ENCODE measurements around the gene APOBEC2. TPM values are rescaled to one million over a fixed set of nuclear protein-coding genes. Genes with fewer than 3 reads are reported as not detected.

APOBEC2 gene
- total RNA-seq, 3 donors from 2014 or later, result not detected

DNA sequence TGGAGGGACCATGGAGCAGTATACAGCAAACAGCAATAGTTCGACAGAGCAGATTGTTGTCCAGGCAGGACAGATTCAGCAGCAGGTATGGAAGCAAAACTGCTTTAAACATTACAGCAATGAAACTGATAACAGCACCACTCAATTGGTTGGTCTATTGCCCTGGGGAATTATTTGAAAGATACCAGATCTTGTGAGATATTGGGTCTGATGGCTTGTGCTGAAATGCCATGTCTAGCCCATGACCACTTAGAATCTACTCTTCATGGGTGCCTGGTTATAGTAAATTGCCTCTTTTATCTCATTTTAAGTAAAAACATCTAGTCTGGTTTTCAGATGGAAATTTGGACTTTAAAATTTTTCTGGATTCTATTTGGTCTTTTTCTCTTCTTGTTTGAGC, 26.1 kb downstream of the APOBEC2 start:
- peaks cover 23% of the 10 kb centered on the region for H3K4me1 ChIP-seq (ENCODE audit: low read depth)
- intact Hi-C loops (cut with DNase I, micrococcal nuclease), result no loop called here
- no peaks in the 10 kb centered on the region for H3K9me3 ChIP-seq
- H3K36me3 ChIP-seq (ENCODE audit: low read depth), result no peaks in the 10 kb centered on the region
- DNase-seq (no peak), ATAC-seq (no peak)
- TF ChIP-seq, protein P1, sequence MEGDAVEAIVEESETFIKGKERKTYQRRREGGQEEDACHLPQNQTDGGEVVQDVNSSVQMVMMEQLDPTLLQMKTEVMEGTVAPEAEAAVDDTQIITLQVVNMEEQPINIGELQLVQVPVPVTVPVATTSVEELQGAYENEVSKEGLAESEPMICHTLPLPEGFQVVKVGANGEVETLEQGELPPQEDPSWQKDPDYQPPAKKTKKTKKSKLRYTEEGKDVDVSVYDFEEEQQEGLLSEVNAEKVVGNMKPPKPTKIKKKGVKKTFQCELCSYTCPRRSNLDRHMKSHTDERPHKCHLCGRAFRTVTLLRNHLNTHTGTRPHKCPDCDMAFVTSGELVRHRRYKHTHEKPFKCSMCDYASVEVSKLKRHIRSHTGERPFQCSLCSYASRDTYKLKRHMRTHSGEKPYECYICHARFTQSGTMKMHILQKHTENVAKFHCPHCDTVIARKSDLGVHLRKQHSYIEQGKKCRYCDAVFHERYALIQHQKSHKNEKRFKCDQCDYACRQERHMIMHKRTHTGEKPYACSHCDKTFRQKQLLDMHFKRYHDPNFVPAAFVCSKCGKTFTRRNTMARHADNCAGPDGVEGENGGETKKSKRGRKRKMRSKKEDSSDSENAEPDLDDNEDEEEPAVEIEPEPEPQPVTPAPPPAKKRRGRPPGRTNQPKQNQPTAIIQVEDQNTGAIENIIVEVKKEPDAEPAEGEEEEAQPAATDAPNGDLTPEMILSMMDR (IDR thresholded peaks at IDR 0.05), result no peak
- H3K4me3 ChIP-seq, result no peak overlapping the region

DNA sequence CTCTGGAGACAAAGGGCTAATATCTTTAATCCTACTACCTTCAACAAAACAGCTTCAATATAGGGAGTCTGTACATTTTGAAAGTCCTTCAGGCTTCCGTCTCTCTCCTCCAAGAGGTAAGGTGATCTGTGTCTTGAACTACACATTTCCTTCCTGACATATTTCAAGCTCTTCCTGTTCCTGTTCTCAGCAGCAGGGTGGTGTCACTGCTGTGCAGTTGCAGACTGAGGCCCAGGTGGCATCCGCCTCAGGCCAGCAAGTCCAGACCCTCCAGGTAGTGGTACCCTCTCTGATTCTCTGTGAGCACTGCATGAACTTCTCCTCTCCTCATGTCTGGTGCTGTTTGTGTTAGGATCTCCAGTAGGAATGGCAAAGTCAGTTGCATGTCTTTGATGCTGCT, 27.6 kb downstream of the APOBEC2 start:
- peak; percentile 36 for ATAC-seq
- no peak for DNase-seq
- TF ChIP-seq, protein P1 (IDR thresholded peaks at IDR 0.05), result no peak
- intact Hi-C loops (cut with DNase I, micrococcal nuclease), result no loop called here
- Histone ChIP-seq H3K4me3 (no peak overlapping the region), H3K36me3 (ENCODE audit: low read depth) (peaks cover 11% of the 10 kb centered on the region), H3K9me3 (no peaks in the 10 kb centered on the region), H3K4me1 (ENCODE audit: low read depth) (peaks cover 10% of the 10 kb centered on the region)

- intact Hi-C loops (cut with DNase I, micrococcal nuclease), result no loop called here
- no peak overlapping the region for H3K4me3 ChIP-seq
- no peaks in the 10 kb centered on the region for H3K9me3 ChIP-seq
- H3K4me1 ChIP-seq (ENCODE audit: low read depth), result no peaks in the 10 kb centered on the region
- TF ChIP-seq, protein P1 (IDR thresholded peaks at IDR 0.05), result no peak
- ATAC-seq (no peak), DNase-seq (no peak)
- H3K36me3 ChIP-seq (ENCODE audit: low read depth), result peaks cover 14% of the 10 kb centered on the region
These were observed 30.1 kb downstream of the APOBEC2 start for GRCh38 chr6:41083072-41083471.

GRCh38 chr6:41085182-41085581, 32.2 kb downstream of the APOBEC2 start:
- Histone ChIP-seq H3K4me3 (no peak overlapping the region), H3K9me3 (no peaks in the 10 kb centered on the region), H3K4me1 (ENCODE audit: low read depth) (no peaks in the 10 kb centered on the region), H3K36me3 (ENCODE audit: low read depth) (peaks cover 22% of the 10 kb centered on the region)
- ATAC-seq (no peak), DNase-seq (no peak)
- TF ChIP-seq, protein P1 (IDR thresholded peaks at IDR 0.05), result no peak
- intact Hi-C loops (cut with DNase I, micrococcal nuclease), result no loop called here

DNA sequence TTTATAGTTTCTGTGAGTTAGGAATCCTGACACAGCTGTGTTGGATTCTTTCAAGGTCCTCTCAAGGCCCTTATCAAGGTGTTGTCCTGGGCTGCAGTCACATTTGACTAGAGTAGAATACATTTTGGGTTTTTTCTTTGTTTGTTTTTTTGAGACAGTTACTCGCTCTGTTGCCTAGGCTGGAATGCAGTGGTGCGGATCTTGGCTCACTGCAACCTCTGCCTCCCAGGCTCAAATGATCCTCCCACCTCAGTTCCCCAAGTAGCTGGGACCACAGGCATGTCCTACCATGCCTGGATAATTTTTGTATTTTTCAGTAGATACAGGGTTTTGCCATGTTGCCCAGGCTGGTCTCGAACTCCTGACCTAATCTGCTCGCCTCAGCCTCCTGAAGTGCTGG, 35.4 kb downstream of the APOBEC2 start:
- TF ChIP-seq, protein P1 (IDR thresholded peaks at IDR 0.05), result no peak
- no peak overlapping the region for H3K4me3 ChIP-seq
- peaks cover 23% of the 10 kb centered on the region for H3K36me3 ChIP-seq (ENCODE audit: low read depth)
- ATAC-seq (no peak), DNase-seq (no peak)
- no peaks in the 10 kb centered on the region for H3K4me1 ChIP-seq (ENCODE audit: low read depth)
- no peaks in the 10 kb centered on the region for H3K9me3 ChIP-seq
- intact Hi-C loops (cut with DNase I, micrococcal nuclease), result no loop called here

Measured in mucosa of descending colon (tissue), 3 donors.